Epithelial cell of esophagus (primary cell): ENCODE results near the gene LONP1.

Experiments
- DNase-seq: peaks from one replicate; pipeline ENCODE4 v3.0.0; 2010; ENCODE audit warnings: low read depth
- H3K4me3 ChIP-seq: 2 replicates; pipeline ENCODE4 v1.5.1; 2011; ENCODE audit warnings: mild to moderate bottlenecking, low read length, control low read depth
- TF ChIP-seq, protein P1 (sequence below): IDR thresholded peaks from 2 replicates; pipeline ENCODE4 v1.5.1; 2011; ENCODE audit warnings: low read depth, mild to moderate bottlenecking, low read length, control low read depth, inconsistent platforms; ENCODE audit not compliant: insufficient read depth; ENCODE audit errors: missing control alignments

Gene LONP1

DNA sequence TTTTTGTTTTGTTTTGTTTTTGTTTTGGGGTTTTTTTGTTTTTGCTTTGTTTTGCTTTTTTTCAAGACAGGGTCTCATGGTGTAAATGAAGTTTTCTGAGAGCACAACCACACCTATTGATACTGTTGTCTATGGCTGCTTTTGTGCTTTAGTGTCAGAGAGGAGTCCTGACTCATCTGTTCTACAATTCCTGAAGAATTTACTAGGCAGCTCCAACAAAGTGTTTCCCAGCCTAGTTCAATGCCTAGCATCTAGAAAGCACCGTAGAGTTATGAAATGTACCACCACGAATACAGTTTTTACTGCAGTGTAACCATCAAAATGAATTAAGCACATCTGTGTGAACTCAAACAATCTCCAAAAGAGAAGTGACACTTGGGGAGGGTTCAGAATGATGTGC lies 75.9 kb downstream of the LONP1 start:
- H3K4me3 ChIP-seq, result no peak overlapping the region
- TF ChIP-seq, protein P1, sequence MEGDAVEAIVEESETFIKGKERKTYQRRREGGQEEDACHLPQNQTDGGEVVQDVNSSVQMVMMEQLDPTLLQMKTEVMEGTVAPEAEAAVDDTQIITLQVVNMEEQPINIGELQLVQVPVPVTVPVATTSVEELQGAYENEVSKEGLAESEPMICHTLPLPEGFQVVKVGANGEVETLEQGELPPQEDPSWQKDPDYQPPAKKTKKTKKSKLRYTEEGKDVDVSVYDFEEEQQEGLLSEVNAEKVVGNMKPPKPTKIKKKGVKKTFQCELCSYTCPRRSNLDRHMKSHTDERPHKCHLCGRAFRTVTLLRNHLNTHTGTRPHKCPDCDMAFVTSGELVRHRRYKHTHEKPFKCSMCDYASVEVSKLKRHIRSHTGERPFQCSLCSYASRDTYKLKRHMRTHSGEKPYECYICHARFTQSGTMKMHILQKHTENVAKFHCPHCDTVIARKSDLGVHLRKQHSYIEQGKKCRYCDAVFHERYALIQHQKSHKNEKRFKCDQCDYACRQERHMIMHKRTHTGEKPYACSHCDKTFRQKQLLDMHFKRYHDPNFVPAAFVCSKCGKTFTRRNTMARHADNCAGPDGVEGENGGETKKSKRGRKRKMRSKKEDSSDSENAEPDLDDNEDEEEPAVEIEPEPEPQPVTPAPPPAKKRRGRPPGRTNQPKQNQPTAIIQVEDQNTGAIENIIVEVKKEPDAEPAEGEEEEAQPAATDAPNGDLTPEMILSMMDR, result no peak
- no peak for DNase-seq

DNA sequence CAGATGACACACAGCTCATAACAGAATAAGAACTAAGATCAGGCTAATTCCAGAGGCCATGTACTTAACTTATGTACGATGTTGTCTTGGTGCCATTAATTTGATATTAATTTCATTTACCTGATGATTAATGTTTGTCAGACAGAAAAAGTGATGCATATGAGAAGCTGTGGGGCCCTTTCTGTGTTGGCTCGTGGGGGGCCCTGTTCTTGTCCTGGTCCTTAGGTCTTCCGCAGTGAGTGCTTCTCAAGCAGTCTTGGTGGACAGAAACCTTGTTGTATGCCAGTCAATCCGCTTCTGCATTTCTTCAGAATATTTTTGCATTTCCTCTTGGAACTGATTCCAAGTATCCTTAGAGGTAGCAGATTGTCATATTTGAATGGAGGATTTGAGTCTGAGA lies 76.9 kb downstream of the LONP1 start:
- no peak overlapping the region for H3K4me3 ChIP-seq
- DNase-seq, result no peak
- TF ChIP-seq, protein P1, result no peak

DNA sequence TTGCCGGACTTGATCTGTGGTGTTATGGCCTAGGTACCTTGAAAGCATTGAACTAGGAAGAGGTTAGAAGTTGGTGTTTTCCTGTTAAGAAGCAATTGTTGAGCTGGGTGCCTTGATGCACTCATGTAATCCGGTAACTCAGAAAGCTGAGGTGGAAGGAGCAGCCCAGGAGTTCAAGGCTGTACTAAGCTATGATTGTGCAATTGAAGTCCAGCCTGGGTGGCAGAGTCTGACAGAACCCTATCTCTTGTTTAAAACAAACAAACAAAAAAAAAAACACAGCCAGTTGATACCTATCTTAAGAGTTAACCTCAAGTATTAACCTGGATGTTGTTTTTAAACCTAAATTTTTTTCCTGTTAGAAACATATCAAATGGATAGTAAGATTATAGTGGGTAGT lies 77.7 kb downstream of the LONP1 start:
- no peak for DNase-seq
- H3K4me3 ChIP-seq, result no peak overlapping the region
- TF ChIP-seq, protein P1, result no peak
